Left ventricle myocardium inferior (tissue), 1 donor: ENCODE data around the gene PFDN1. TPM values are rescaled to one million over a fixed set of nuclear protein-coding genes. Genes with fewer than 3 reads are reported as not detected.
A peak's percentile ranks its signal among the peaks of the same experiment; 100 is the strongest.

ENCODE experiments used
- DNase-seq: peaks from one replicate; pipeline ENCODE4 v3.0.0-alpha.2; 2020
- H3K27ac ChIP-seq: fragments of 200-600 bp; replicated peaks from 2 replicates; pipeline ENCODE4 v1.8.0; 2021
- H3K27me3 ChIP-seq: fragments of 200-600 bp; 2 replicates; pipeline ENCODE4 v1.8.0; 2021; ENCODE audit warnings: low read depth
- H3K36me3 ChIP-seq: fragments of 200-600 bp; 2 replicates; pipeline ENCODE4 v1.8.0; 2021
- H3K4me1 ChIP-seq: fragments of 200-600 bp; 2 replicates; pipeline ENCODE4 v1.8.0; 2021
- H3K4me3 ChIP-seq: fragments of 200-600 bp; 2 replicates; pipeline ENCODE4 v1.8.0; 2021; ENCODE audit warnings: mild to moderate bottlenecking, moderate library complexity
- H3K9me3 ChIP-seq: fragments of 200-600 bp; replicated peaks from 2 replicates; pipeline ENCODE4 v1.8.0; 2021
- intact Hi-C: fragments of 100-400 bp; cut with micrococcal nuclease; formaldehyde crosslinking; loops from one replicate; pipeline ENCODE4 v1.11.0; 2022
- total RNA-seq: library from RNA; stranded (reverse); fragmentation: NEBNext Ultra II Directional; extraction: Animal tissue kit (Norgen Biotek cat#: 25700); gene quantifications from one replicate; pipeline ENCODE4 v1.2.1, GENCODE V29; 2021
- TF ChIP-seq, protein P1 (sequence below): fragments of 200-600 bp; IDR thresholded peaks from 2 replicates; pipeline ENCODE4 v1.8.0; 2021; ENCODE audit warnings: antibody characterized with exemption, mild to moderate bottlenecking, borderline replicate concordance
- donor health status: DM: no; HTN: yes; CAD: no; lungs with severe emphysema.

The PFDN1 gene
- total RNA-seq, 1 donor from 2014 or later = 68.7 TPM

GRCh38 chr5:140284013-140284412, 18.9 kb downstream of the PFDN1 start:
- Histone ChIP-seq H3K9me3 (no peaks in the 10 kb centered on the region), H3K36me3 (peaks cover 3% of the 10 kb centered on the region), H3K4me1 (peaks cover 72% of the 10 kb centered on the region), H3K27me3 (no peaks in the 10 kb centered on the region), H3K27ac (peak overlapping the region; percentile 28), H3K4me3 (no peak overlapping the region)
- TF ChIP-seq, protein P1, sequence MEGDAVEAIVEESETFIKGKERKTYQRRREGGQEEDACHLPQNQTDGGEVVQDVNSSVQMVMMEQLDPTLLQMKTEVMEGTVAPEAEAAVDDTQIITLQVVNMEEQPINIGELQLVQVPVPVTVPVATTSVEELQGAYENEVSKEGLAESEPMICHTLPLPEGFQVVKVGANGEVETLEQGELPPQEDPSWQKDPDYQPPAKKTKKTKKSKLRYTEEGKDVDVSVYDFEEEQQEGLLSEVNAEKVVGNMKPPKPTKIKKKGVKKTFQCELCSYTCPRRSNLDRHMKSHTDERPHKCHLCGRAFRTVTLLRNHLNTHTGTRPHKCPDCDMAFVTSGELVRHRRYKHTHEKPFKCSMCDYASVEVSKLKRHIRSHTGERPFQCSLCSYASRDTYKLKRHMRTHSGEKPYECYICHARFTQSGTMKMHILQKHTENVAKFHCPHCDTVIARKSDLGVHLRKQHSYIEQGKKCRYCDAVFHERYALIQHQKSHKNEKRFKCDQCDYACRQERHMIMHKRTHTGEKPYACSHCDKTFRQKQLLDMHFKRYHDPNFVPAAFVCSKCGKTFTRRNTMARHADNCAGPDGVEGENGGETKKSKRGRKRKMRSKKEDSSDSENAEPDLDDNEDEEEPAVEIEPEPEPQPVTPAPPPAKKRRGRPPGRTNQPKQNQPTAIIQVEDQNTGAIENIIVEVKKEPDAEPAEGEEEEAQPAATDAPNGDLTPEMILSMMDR = no peak
- intact Hi-C loops = no loop called here
- no peak for DNase-seq

- H3K27ac ChIP-seq = no peak overlapping the region
- DNase-seq = no peak
- no peaks in the 10 kb centered on the region for H3K9me3 ChIP-seq
- H3K4me3 ChIP-seq = no peak overlapping the region
- peaks cover 3% of the 10 kb centered on the region for H3K36me3 ChIP-seq
- no peaks in the 10 kb centered on the region for H3K27me3 ChIP-seq
- H3K4me1 ChIP-seq = peaks cover 54% of the 10 kb centered on the region
- intact Hi-C loops = no loop called here
- TF ChIP-seq, protein P1 = no peak
Measured at GRCh38 chr5:140282266-140282665, 20.6 kb downstream of the PFDN1 start.

DNA sequence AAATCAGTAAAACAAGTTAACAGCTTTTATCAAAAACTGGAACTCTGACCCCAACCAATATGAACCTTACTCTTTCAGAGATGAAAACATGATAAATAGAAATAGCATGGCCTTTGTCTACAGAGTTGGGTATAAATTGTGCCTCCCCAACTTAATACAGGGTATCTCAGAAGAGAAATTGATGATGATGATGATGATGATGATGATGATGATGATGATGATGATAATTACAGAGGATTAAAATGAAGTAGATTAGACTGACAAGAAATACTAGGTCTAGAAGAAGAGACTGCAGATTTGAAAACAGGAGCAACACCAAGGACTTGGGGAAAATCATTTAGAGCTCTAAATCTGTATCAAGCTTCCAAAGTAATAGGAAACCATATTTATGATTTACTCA, 27.1 kb downstream of the PFDN1 start:
- no peak overlapping the region for H3K4me3 ChIP-seq
- H3K36me3 ChIP-seq = no peaks in the 10 kb centered on the region
- TF ChIP-seq, protein P1 = no peak
- intact Hi-C loops = no loop called here
- H3K27ac ChIP-seq = no peak overlapping the region
- DNase-seq = no peak
- peaks cover 34% of the 10 kb centered on the region for H3K4me1 ChIP-seq
- no peaks in the 10 kb centered on the region for H3K27me3 ChIP-seq
- no peaks in the 10 kb centered on the region for H3K9me3 ChIP-seq

DNA sequence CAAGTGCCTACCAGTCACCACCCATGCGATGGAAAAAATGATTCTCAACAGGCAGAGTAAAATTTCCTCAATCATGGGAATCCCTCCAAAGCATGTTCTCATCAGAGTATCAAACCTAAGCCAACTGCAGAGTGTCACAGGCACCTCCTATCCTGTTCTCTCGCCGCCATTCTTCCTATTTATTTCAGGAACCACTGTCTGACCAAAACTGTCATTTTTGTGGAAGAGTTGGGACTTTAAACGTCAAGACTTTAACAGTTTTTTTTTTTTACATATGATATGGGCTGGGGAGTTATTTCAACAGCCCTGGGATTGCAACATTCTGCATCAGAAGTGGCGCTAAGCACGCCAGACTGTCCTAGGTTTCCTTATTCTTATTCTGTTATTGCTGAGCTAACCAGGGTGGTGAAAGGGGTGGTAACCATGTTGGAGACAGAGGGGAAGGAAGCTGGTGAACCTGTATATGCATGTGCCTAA, 29.5 kb downstream of the PFDN1 start:
- Histone ChIP-seq H3K27me3 (no peaks in the 10 kb centered on the region), H3K4me3 (no peak overlapping the region), H3K9me3 (no peaks in the 10 kb centered on the region), H3K4me1 (peaks cover 32% of the 10 kb centered on the region), H3K36me3 (no peaks in the 10 kb centered on the region), H3K27ac (peak overlapping the region; percentile 64)
- TF ChIP-seq, protein P1 = no peak
- intact Hi-C loops = no loop called here
- no peak for DNase-seq

DNA sequence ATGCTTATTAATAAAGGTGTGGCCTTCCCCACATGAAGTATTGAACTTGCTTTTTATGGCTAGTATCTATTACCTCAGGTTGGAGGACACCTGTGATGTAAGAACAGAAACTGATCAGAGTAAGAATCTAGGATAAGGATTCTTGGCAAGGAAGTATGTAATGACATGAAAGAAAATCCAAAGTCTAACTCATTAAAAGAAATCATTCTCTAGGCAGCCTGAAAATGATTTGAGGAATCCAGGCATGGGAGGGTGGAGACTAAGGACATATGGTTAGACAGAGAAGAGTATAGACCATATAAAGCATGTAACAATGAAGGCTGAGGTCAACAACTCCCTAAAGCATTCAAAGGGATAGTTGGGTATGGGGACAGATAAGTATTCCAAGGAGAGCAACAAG, 32.9 kb downstream of the PFDN1 start:
- Histone ChIP-seq H3K27ac (no peak overlapping the region), H3K4me1 (peaks cover 65% of the 10 kb centered on the region), H3K9me3 (no peaks in the 10 kb centered on the region), H3K27me3 (no peaks in the 10 kb centered on the region), H3K4me3 (no peak overlapping the region), H3K36me3 (no peaks in the 10 kb centered on the region)
- intact Hi-C loops = no loop called here
- no peak for DNase-seq
- TF ChIP-seq, protein P1 = no peak
